ENCODE measurements around the gene MICAL2.

MICAL2 gene

DNA sequence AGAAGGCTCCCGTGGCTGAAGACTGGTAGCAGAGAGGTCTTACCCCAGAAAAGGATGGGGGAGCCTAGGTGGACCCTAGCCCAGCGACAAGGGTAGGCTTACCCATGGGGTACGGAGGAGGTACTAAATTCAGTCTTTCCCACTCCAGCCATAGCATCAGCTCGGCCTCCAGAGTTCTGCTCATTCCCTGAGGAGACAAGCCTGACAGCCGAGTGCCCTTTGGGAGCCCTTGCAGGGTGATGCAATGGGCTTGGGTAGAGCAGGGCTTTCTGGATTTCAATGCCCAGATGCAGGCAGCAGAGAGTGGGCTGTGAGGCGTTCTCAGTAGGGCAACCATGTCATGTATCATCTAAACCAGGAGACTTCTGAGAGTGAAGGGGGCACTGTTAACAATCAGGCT lies 124.7 kb downstream of the MICAL2 start:
- H3K4me3 ChIP-seq (ENCODE audit: low read depth, low read length), result no peak overlapping the region
- no peak for DNase-seq (ENCODE audit: low read depth, low spot score)
- ChIA-PET CTCF (interaction anchor here (1.0 to 8.9 kb wide), 21 partner anchors 11 to 190 kb away, joined by 3 to 95 read pairs (median 10); no protein-coding TSS in a partner anchor), POLR2A (no interaction called here)
- TF ChIP-seq, protein P1, sequence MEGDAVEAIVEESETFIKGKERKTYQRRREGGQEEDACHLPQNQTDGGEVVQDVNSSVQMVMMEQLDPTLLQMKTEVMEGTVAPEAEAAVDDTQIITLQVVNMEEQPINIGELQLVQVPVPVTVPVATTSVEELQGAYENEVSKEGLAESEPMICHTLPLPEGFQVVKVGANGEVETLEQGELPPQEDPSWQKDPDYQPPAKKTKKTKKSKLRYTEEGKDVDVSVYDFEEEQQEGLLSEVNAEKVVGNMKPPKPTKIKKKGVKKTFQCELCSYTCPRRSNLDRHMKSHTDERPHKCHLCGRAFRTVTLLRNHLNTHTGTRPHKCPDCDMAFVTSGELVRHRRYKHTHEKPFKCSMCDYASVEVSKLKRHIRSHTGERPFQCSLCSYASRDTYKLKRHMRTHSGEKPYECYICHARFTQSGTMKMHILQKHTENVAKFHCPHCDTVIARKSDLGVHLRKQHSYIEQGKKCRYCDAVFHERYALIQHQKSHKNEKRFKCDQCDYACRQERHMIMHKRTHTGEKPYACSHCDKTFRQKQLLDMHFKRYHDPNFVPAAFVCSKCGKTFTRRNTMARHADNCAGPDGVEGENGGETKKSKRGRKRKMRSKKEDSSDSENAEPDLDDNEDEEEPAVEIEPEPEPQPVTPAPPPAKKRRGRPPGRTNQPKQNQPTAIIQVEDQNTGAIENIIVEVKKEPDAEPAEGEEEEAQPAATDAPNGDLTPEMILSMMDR (IDR thresholded peaks at IDR 0.05; ENCODE audit: insufficient read depth, low read length, missing control alignments), result no peak

DNA sequence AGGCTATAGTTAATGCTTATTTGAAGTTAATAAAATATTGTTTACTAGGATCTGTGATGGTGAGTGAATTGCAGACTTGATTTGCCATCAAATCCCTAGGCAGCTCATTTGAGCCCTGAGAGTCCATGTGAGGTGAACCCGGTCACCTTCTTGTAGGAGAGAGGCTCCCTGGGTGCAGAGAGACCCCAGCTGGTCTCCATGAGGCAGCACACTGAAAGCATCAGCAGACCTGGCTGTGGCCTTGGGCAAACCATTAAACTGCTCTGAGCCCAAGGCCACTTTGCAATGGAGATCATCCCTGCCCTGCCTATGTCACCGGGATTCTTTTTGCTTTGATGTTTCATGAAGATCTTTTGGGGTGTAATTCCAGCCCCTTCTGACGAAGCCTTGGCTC lies 125.2 kb downstream of the MICAL2 start:
- H3K4me3 ChIP-seq (ENCODE audit: low read depth, low read length), result no peak overlapping the region
- ChIA-PET CTCF (interaction anchor here (0.7 to 8.9 kb wide), 37 partner anchors 10 to 191 kb away, joined by 3 to 95 read pairs (median 6); no protein-coding TSS in a partner anchor), POLR2A (interaction anchor here (0.6 kb wide), 1 partner anchor 34 kb away, joined by 3 read pairs; no protein-coding TSS in a partner anchor)
- TF ChIP-seq, protein P1 (IDR thresholded peaks at IDR 0.05; ENCODE audit: insufficient read depth, low read length, missing control alignments), result peak; percentile 28
- no peak for DNase-seq (ENCODE audit: low read depth, low spot score)

DNA sequence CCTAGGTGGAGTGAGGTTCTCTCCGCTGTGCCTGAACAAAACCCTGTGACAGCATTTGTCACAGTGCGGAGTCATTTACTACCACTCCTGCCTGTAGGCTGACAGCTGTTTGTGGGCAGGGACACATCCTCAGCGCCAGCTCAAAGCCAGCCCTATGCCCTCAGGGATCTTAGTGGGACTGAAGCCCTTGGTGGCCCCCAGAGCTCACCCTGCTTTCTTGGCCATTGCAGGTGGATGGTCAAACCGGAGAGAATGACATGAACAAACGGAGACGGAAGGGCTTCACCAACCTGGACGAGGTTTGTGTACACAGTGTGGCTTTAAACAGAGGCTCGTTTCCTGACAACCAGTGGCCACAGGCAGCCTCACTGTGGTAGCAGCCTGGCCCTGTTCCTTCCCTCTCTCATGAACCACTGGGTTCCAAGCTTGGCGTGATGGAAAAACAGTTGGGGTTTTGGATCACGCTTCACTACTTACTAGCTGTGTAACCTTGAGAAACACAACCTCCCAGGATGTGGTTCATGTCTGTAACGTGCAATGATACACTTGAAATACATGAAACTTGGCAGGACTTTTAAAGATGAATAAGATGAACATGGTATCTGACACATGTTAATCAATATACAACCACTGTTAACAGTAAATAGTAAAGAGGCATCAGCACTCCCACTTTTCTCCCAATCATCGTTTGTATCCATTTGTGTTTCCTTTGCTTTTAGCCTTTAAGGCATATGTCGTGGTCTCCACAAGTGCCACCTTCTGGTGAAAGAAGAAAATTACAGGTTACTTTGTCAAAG lies 125.8 kb downstream of the MICAL2 start:
- no peak for DNase-seq (ENCODE audit: low read depth, low spot score)
- ChIA-PET CTCF (interaction anchor here (0.7 to 8.9 kb wide), 48 partner anchors 10 to 191 kb away, joined by 3 to 95 read pairs (median 6); no protein-coding TSS in a partner anchor), POLR2A (interaction anchor here (0.6 kb wide), 2 partner anchors 34 to 77 kb away, joined by 3 read pairs; no protein-coding TSS in a partner anchor)
- TF ChIP-seq, protein P1 (IDR thresholded peaks at IDR 0.05; ENCODE audit: insufficient read depth, low read length, missing control alignments), result peak; percentile 46
- no peak overlapping the region for H3K4me3 ChIP-seq (ENCODE audit: low read depth, low read length)

DNA sequence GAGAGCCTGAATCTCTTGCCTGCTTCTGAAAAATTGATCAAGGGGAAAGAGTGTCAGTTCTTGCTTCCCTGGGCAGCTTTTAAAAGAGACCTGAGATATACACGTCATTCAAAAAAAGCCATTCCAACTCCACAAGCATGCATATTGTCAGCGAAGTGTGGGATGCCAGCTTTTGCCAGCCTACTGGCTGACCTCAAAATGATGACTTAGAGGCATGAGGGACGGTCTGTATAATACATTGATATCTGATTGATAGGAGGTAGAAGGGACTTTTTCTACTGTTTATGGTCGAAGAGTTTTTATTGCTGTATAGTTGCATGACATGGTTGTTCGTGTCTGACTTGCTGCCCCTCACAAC lies 126.3 kb downstream of the MICAL2 start:
- TF ChIP-seq, protein P1 (IDR thresholded peaks at IDR 0.05; ENCODE audit: insufficient read depth, low read length, missing control alignments), result no peak
- CTCF ChIA-PET, result interaction anchor here (0.6 to 8.9 kb wide), 50 partner anchors 9 to 304 kb away, joined by 3 to 95 read pairs (median 5); no protein-coding TSS in a partner anchor
- POLR2A ChIA-PET, result interaction anchor here (0.6 to 1.1 kb wide), 3 partner anchors 36 to 149 kb away, joined by 3 to 4 read pairs (median 3); no protein-coding TSS in a partner anchor
- DNase-seq (ENCODE audit: low read depth, low spot score), result no peak
- H3K4me3 ChIP-seq (ENCODE audit: low read depth, low read length), result no peak overlapping the region

DNA sequence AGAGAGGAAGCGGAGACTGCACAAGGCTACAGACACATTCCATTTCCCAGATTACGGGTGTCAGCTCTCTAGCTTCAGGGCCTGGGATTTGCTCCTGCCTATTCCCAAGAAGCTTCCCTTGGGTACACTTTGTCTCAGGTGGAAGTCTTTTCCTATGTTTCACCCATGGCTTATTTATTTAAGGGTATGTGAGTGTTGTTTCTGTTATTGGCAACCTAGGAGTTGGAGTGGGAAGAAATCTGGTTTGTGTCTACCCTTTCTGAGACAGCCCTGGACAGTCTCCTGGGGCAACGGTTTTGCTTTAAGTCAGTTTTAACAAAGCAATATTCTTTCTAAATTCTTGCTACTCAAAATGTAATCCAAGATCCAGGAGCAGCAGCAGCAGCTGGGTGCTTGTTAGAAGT lies 127.0 kb downstream of the MICAL2 start:
- DNase-seq (ENCODE audit: low read depth, low spot score), result no peak
- CTCF ChIA-PET, result interaction anchor here (0.6 to 8.9 kb wide), 41 partner anchors 8 to 304 kb away, joined by 3 to 95 read pairs (median 6); no protein-coding TSS in a partner anchor
- TF ChIP-seq, protein P1 (IDR thresholded peaks at IDR 0.05; ENCODE audit: insufficient read depth, low read length, missing control alignments), result no peak
- no peak overlapping the region for H3K4me3 ChIP-seq (ENCODE audit: low read depth, low read length)
- POLR2A ChIA-PET, result interaction anchor here (0.6 to 1.1 kb wide), 2 partner anchors 37 to 150 kb away, joined by 3 to 4 read pairs; no protein-coding TSS in a partner anchor

DNA sequence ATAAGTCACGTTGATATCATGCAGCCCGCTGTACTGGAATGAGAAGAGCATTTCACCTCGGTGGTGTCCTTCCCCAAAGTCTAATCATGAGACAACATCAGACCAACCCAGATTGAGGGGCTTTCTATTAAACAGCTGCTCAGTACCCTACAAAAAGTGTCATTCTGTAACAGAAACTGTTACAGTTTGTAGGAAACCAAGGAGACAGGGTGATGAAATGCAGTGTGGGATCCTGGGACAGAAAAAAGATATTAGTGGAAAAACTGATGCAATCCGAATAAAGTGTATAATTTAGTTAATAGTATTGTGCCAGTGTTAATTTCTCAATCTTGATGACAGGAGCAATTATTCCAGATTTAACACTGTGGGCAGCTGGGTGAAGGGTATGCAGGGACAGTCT lies 128.0 kb downstream of the MICAL2 start:
- TF ChIP-seq, protein P1 (IDR thresholded peaks at IDR 0.05; ENCODE audit: insufficient read depth, low read length, missing control alignments), result no peak
- H3K4me3 ChIP-seq (ENCODE audit: low read depth, low read length), result no peak overlapping the region
- ChIA-PET CTCF (interaction anchor here (1.0 to 8.9 kb wide), 10 partner anchors 7 to 194 kb away, joined by 3 to 95 read pairs (median 10); no protein-coding TSS in a partner anchor), POLR2A (no interaction called here)
- DNase-seq (ENCODE audit: low read depth, low spot score), result no peak

Measured in AG04449 (cell line).